T follicular helper cell (primary cell): Measurements from ENCODE around the gene RHOXF1.
"Not testable (repeated sequence)": the region's sequence is repeated elsewhere in the genome, so short reads cannot be mapped to it uniquely, and the experiment has no call there.

ENCODE experiments used
- DNase-seq: peaks from one replicate; pipeline ENCODE4 v3.0.0-alpha.2; 2020; ENCODE audit warnings: low read depth

RHOXF1 gene

GRCh38 chrX:120085553-120086185 is 30.0 kb downstream of the RHOXF1 start:
- not testable (repeated sequence) for DNase-seq

- not testable (repeated sequence) for DNase-seq
Measured at GRCh38 chrX:120077590-120077989, 38.1 kb downstream of the RHOXF1 start, which contains the start of gene RHOXF2B. Gene RHOXF2B (minus strand): TSS chrX:120077690. CDS start chrX:120077552, 138 bp downstream.

GRCh38 chrX:120066169-120066568 is 49.5 kb downstream of the RHOXF1 start:
- not testable (repeated sequence) for DNase-seq
